Transverse colon (tissue), 4 donors: ENCODE results near the gene LYG2. TPM values are rescaled to one million over a fixed set of nuclear protein-coding genes. Genes with fewer than 3 reads are reported as not detected.

Source experiments
- DNase-seq: peaks from one replicate; pipeline ENCODE4 v3.0.0-alpha.2; 2019
- H3K27ac ChIP-seq, 4 donors: fragments of 200-600 bp; sonication (generic); 2 replicates each; pipeline ENCODE4 v1.5.1; 2016 to 2018; ENCODE audit warnings: inconsistent platforms in 4 of 4
- H3K27me3 ChIP-seq: fragments of 200-600 bp; sonication (generic); 2 replicates; pipeline ENCODE4 v1.5.1; 2017; ENCODE audit warnings: inconsistent platforms
- H3K36me3 ChIP-seq, 4 donors: fragments of 200-600 bp; sonication (generic); 2 replicates each; pipeline ENCODE4 v1.5.1; 2017 to 2019; ENCODE audit warnings: inconsistent platforms in 4 of 4
- H3K4me1 ChIP-seq, 4 donors: fragments of 200-600 bp; sonication (generic); 2 replicates each; pipeline ENCODE4 v1.5.1; 2017 to 2020; ENCODE audit warnings: inconsistent platforms in 4 of 4
- H3K4me3 ChIP-seq, 4 donors: fragments of 200-600 bp; sonication (generic); 1 replicate in 1 of 4; 2 replicates in 3 of 4; pipeline versions ENCODE4 v1.5.1 to v1.6.1; 2017 to 2019; ENCODE audit warnings: inconsistent platforms in 4 of 4
- H3K9me3 ChIP-seq, 2 donors: fragments of 200-600 bp; sonication (generic); 2 replicates each; pipeline ENCODE4 v1.5.1; 2017 to 2019; ENCODE audit warnings: inconsistent platforms in 2 of 2
- CTCF ChIP-seq, 5 experiments: fragments of 200-600 bp in 3 of 5; fragments of 450-650 bp in 2 of 5; sonication (generic) in 3 of 5; IDR thresholded peaks; 1 replicate in 2 of 5; 2 replicates in 3 of 5; pipeline ENCODE4 v1.5.1; 2016 to 2017; ENCODE audit warnings: antibody characterized with exemption in 5 of 5, inconsistent platforms in 3 of 5, mild to moderate bottlenecking in 2 of 5, moderate library complexity in 1 of 5
- EP300 ChIP-seq: sonication (generic); formaldehyde crosslinking; IDR thresholded peaks from one replicate; pipeline ENCODE4 v1.6.1; 2017; ENCODE audit warnings: antibody characterized with exemption, low read depth
- POLR2A ChIP-seq: fragments of 450-650 bp; IDR thresholded peaks from one replicate; pipeline ENCODE4 v1.6.1; 2016; ENCODE audit warnings: antibody characterized with exemption, mild to moderate bottlenecking, moderate library complexity
- POLR2AphosphoS5 ChIP-seq, 3 donors: sonication (generic); formaldehyde crosslinking; IDR thresholded peaks; one replicate each; pipeline ENCODE4 v1.6.1; 2016; ENCODE audit warnings: antibody characterized with exemption in 3 of 3
- WGBS, 2 donors: methylation state at CpG; one replicate each; pipeline ENCODE4 v1.1.5; 2018; ENCODE audit warnings: low coverage in 1 of 2; 5-methylcytosine and 5-hydroxymethylcytosine counted together
- in situ Hi-C, 4 donors: fragments of 200-750 bp; cut with MboI; loops; one replicate each; pipeline versions ENCODE4 v1.15.0 to v1.15.1; 2017; ENCODE audit warnings: low sequenced_read_pairs in 3 of 4, low pct_ligation_motif_present in 1 of 4, low pct_unique_long_range_greater_than_20kb in 1 of 4
- intact Hi-C: fragments of 100-400 bp; cut with DNase I; formaldehyde crosslinking; loops from one replicate; pipeline ENCODE4 v1.15.1; 2023; ENCODE audit warnings: low total_unique reads
- total RNA-seq, 4 donors: library from RNA; depleted of rRNA; stranded (reverse); fragments of >200 nt; gene quantifications; one replicate each; pipeline ENCODE4 v1.1.0, GENCODE V29; 2016

LYG2 gene
- total RNA-seq, 4 donors from 2014 or later, result not detected

- no peaks in the 10 kb centered on the region for H3K27me3 ChIP-seq
- DNase-seq, result peak; percentile 27
- no peaks in the 10 kb centered on the region for H3K9me3 ChIP-seq
- peaks cover 0 to 5% (median 0%) of the 10 kb centered on the region in 4 donors for H3K4me1 ChIP-seq
- no peaks in the 10 kb centered on the region for H3K36me3 ChIP-seq
- peak overlapping the region in 2 of 4 donors; percentile 0 to 40 for H3K27ac ChIP-seq
- TF ChIP-seq EP300 (no peak), CTCF (IDR thresholded peaks at IDR 0.05) (no peak), POLR2AphosphoS5 (IDR thresholded peaks at IDR 0.05) (no peak), POLR2A (no peak)
- H3K4me3 ChIP-seq, result no peak overlapping the region
- intact Hi-C loops, result no loop called here
- in situ Hi-C loops, result no loop called here
- 63% methylated on average over 4 of the region's 4 CpGs for WGBS, 2 donors
These were observed 37.5 kb downstream of the LYG2 start for GRCh38 chr2:99217929-99218501.

GRCh38 chr2:99216096-99216495, 39.4 kb downstream of the LYG2 start:
- in situ Hi-C loops (no loop called here), intact Hi-C loops (no loop called here)
- no peak for DNase-seq
- WGBS, 2 donors, result 93% methylated on average over 2 of the region's 2 CpGs; no CpG with 5 or more reads in 1 of the 2 donors
- Histone ChIP-seq H3K4me3 (no peak overlapping the region), H3K27me3 (no peaks in the 10 kb centered on the region), H3K4me1 (peaks cover 0 to 5% (median 0%) of the 10 kb centered on the region in 4 donors), H3K36me3 (no peaks in the 10 kb centered on the region), H3K27ac (no peak overlapping the region), H3K9me3 (no peaks in the 10 kb centered on the region)
- no peak for TF ChIP-seq POLR2AphosphoS5 (IDR thresholded peaks at IDR 0.05)
- TF ChIP-seq CTCF (IDR thresholded peaks at IDR 0.05), result no peak
- TF ChIP-seq EP300, result no peak
- TF ChIP-seq POLR2A, result no peak

- intact Hi-C loops (no loop called here), in situ Hi-C loops (no loop called here)
- TF ChIP-seq EP300, result no peak
- no peak for TF ChIP-seq POLR2A
- no peak for TF ChIP-seq CTCF (IDR thresholded peaks at IDR 0.05)
- TF ChIP-seq POLR2AphosphoS5 (IDR thresholded peaks at IDR 0.05), result no peak
- Histone ChIP-seq H3K36me3 (peaks cover 0 to 5% (median 0%) of the 10 kb centered on the region in 4 donors), H3K4me1 (no peaks in the 10 kb centered on the region), H3K9me3 (no peaks in the 10 kb centered on the region), H3K27ac (no peak overlapping the region), H3K4me3 (no peak overlapping the region), H3K27me3 (no peaks in the 10 kb centered on the region)
- 91% methylated on average over 3 to 5 of the region's 5 CpGs for WGBS, 2 donors
- DNase-seq, result no peak
These were observed 50.0 kb downstream of the LYG2 start for GRCh38 chr2:99205491-99205890.

GRCh38 chr2:99201959-99202678, 53.3 kb downstream of the LYG2 start:
- no peaks in the 10 kb centered on the region for H3K27me3 ChIP-seq
- DNase-seq, result no peak
- no peaks in the 10 kb centered on the region for H3K4me1 ChIP-seq
- TF ChIP-seq CTCF (IDR thresholded peaks at IDR 0.05) (no peak), POLR2A (no peak), POLR2AphosphoS5 (IDR thresholded peaks at IDR 0.05) (no peak), EP300 (no peak)
- 82 to 93% methylated on average over 3 to 4 of the region's 4 CpGs for WGBS, 2 donors
- intact Hi-C loops, result no loop called here
- H3K4me3 ChIP-seq, result no peak overlapping the region
- H3K9me3 ChIP-seq, result no peaks in the 10 kb centered on the region
- in situ Hi-C loops, result no loop called here
- no peaks in the 10 kb centered on the region for H3K36me3 ChIP-seq
- H3K27ac ChIP-seq, result no peak overlapping the region
